ENCODE results near the gene FN1.

- TF ChIP-seq ZBTB10 (tag by site-specific recombination; IDR thresholded peaks at IDR 0.05) (no peak), ZNF654 (tag by site-specific recombination; IDR thresholded peaks at IDR 0.05; ENCODE audit: low read depth) (no peak), CTCF (tag by site-specific recombination; IDR thresholded peaks at IDR 0.05) (no peak), KLF8 (tag by site-specific recombination; IDR thresholded peaks at IDR 0.05) (no peak), MZF1 (tag by site-specific recombination; IDR thresholded peaks at IDR 0.05; ENCODE audit: borderline replicate concordance) (no peak), YY1 (tag by site-specific recombination; IDR thresholded peaks at IDR 0.05) (no peak), GFI1B (tag by site-specific recombination; IDR thresholded peaks at IDR 0.05) (no peak)
These were observed 115.2 kb downstream of the FN1 start for GRCh38 chr2:215320679-215321078.
